Upper lobe of left lung (tissue), 4 donors: ENCODE data around the gene SLC1A5.

Source experiments
- POLR2A ChIP-seq, 4 donors: fragments of 450-650 bp; IDR thresholded peaks; one replicate each; pipeline ENCODE4 v1.5.1; 2016 to 2017; ENCODE audit warnings: antibody characterized with exemption in 4 of 4, mild to moderate bottlenecking in 2 of 4
- POLR2AphosphoS5 ChIP-seq, 2 donors: sonication (generic); formaldehyde crosslinking; IDR thresholded peaks; one replicate each; pipeline ENCODE4 v1.5.1; 2017; ENCODE audit warnings: antibody characterized with exemption in 2 of 2
- TF ChIP-seq, protein P1 (sequence below), 6 experiments: fragments of 450-650 bp in 4 of 6; fragments of 200-600 bp in 2 of 6; sonication (generic) in 2 of 6; IDR thresholded peaks; one replicate each; pipeline ENCODE4 v1.5.1; 2016 to 2019; ENCODE audit warnings: antibody characterized with exemption in 6 of 6

DNA sequence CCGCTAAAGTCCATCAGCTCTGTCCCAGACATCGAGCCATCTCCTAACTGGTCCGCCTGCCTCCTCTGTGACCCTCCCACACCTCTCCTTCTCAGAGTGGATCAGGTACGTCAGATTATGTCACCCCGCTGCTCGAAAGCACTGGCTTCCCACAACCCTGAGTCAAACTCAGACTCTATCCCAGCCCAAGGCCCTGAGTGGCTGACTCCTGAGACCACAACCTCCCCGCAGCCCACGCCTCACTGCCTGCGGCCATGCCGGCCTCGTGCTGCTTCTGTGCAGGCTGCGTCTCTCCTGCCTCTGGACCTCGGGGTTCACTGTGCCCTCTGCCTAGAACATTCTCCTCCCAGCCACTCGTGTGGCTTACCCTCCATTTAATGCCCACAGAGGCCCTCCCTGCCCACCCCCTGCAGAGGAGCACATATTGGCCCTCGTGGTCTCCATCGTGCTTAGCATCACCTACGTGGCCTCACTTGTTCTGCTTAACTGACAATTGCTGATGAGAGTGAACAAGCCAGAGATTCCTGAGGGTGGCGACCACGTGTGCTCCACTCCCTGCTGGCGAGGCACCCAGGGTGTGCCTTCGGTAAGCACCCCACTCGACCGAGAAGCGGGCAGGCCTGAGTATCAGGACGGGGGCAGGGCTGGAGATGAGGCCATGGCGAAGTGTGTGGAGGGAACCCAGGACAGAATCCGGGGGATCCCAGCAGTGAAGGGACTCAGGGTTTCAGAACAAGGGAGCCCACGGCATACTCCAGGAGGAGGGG, 56.0 kb downstream of the SLC1A5 start:
- TF ChIP-seq, protein P1, sequence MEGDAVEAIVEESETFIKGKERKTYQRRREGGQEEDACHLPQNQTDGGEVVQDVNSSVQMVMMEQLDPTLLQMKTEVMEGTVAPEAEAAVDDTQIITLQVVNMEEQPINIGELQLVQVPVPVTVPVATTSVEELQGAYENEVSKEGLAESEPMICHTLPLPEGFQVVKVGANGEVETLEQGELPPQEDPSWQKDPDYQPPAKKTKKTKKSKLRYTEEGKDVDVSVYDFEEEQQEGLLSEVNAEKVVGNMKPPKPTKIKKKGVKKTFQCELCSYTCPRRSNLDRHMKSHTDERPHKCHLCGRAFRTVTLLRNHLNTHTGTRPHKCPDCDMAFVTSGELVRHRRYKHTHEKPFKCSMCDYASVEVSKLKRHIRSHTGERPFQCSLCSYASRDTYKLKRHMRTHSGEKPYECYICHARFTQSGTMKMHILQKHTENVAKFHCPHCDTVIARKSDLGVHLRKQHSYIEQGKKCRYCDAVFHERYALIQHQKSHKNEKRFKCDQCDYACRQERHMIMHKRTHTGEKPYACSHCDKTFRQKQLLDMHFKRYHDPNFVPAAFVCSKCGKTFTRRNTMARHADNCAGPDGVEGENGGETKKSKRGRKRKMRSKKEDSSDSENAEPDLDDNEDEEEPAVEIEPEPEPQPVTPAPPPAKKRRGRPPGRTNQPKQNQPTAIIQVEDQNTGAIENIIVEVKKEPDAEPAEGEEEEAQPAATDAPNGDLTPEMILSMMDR (IDR thresholded peaks at IDR 0.05): no peak
- TF ChIP-seq POLR2A (IDR thresholded peaks at IDR 0.05) (no peak), POLR2AphosphoS5 (IDR thresholded peaks at IDR 0.05) (no peak)
